ENCODE results near the gene PRKCH.

The PRKCH gene

GRCh38 chr14:61350427-61351270, 29.3 kb downstream of the PRKCH start:
- no peak for DNase-seq
- Mint-ChIP-seq H3K9me3 (no peaks in the 10 kb centered on the region), H3K27ac (no peak overlapping the region), H3K36me3 (ENCODE audit: low read depth) (no peaks in the 10 kb centered on the region), H3K4me3 (no peak overlapping the region), H3K4me1 (peaks cover 18% of the 10 kb centered on the region), H3K27me3 (ENCODE audit: low read depth, poor library complexity) (peaks cover 3% of the 10 kb centered on the region)
- TF ChIP-seq CTCF (IDR thresholded peaks at IDR 0.05): no peak

- TF ChIP-seq CTCF (IDR thresholded peaks at IDR 0.05): no peak
- Mint-ChIP-seq H3K4me1 (peaks cover 22% of the 10 kb centered on the region), H3K9me3 (no peaks in the 10 kb centered on the region), H3K36me3 (ENCODE audit: low read depth) (no peaks in the 10 kb centered on the region), H3K27me3 (ENCODE audit: low read depth, poor library complexity) (peaks cover 6% of the 10 kb centered on the region), H3K27ac (no peak overlapping the region), H3K4me3 (no peak overlapping the region)
- no peak for DNase-seq
Measured at GRCh38 chr14:61351477-61351876, 30.1 kb downstream of the PRKCH start.

GRCh38 chr14:61355892-61356325, 34.5 kb downstream of the PRKCH start:
- no peak overlapping the region for H3K27ac Mint-ChIP-seq
- no peaks in the 10 kb centered on the region for H3K9me3 Mint-ChIP-seq
- no peak for TF ChIP-seq CTCF (IDR thresholded peaks at IDR 0.05)
- no peak overlapping the region for H3K4me3 Mint-ChIP-seq
- H3K27me3 Mint-ChIP-seq (ENCODE audit: low read depth, poor library complexity): peaks cover 5% of the 10 kb centered on the region
- H3K4me1 Mint-ChIP-seq: peaks cover 6% of the 10 kb centered on the region
- DNase-seq: no peak
- no peaks in the 10 kb centered on the region for H3K36me3 Mint-ChIP-seq (ENCODE audit: low read depth)

- no peak overlapping the region for H3K27ac Mint-ChIP-seq
- TF ChIP-seq CTCF (IDR thresholded peaks at IDR 0.05): no peak
- no peak overlapping the region for H3K4me3 Mint-ChIP-seq
- H3K4me1 Mint-ChIP-seq: peaks cover 6% of the 10 kb centered on the region
- H3K36me3 Mint-ChIP-seq (ENCODE audit: low read depth): no peaks in the 10 kb centered on the region
- no peaks in the 10 kb centered on the region for H3K9me3 Mint-ChIP-seq
- no peak for DNase-seq
- peaks cover 5% of the 10 kb centered on the region for H3K27me3 Mint-ChIP-seq (ENCODE audit: low read depth, poor library complexity)
Measured at GRCh38 chr14:61357123-61357522, 35.7 kb downstream of the PRKCH start.

- H3K27ac Mint-ChIP-seq: no peak overlapping the region
Measured at GRCh38 chr14:61358554-61359226, 37.3 kb downstream of the PRKCH start.

More at GRCh38 chr14:61358554-61359226, 37.3 kb downstream of the PRKCH start:
- Mint-ChIP-seq H3K27me3 (ENCODE audit: low read depth, poor library complexity) (peaks cover 5% of the 10 kb centered on the region), H3K4me1 (peaks cover 6% of the 10 kb centered on the region), H3K36me3 (ENCODE audit: low read depth) (no peaks in the 10 kb centered on the region), H3K9me3 (no peaks in the 10 kb centered on the region), H3K4me3 (no peak overlapping the region)
- TF ChIP-seq CTCF (IDR thresholded peaks at IDR 0.05): no peak
- DNase-seq: no peak

Data from nephron progenitor cell (in vitro differentiated cells).